HepG2 (cell line): ENCODE data around the gene PPP1R12C. TPM values are rescaled to one million over a fixed set of nuclear protein-coding genes. Genes with fewer than 3 reads are reported as not detected.
A peak's percentile ranks its signal among the peaks of the same experiment; 100 is the strongest.

Source experiments
- ATAC-seq: fragments of 200-7000 bp; cut with Tn5 transposase; 3 replicates; pipeline ENCODE4 v1.9.1; 2020; ENCODE audit warnings: mild to moderate bottlenecking, moderate library complexity
- BruUV-seq: library from RNA; stranded (reverse); fragments of 400-500 nt; replicated peaks from 2 replicates; lab custom pipeline; 2021; lab: Mats Ljungman, UMichigan
- CTCF ChIA-PET: fragments of 300-600 bp; formaldehyde crosslinking; extraction: SDS; loops from one replicate; lab custom pipeline; 2021; ENCODE audit warnings: low total read pairs, inconsistent platforms, low intra/inter-chr PET ratio; lab: Yijun Ruan, JAX
- POLR2A ChIA-PET: fragments of 350-600 bp; sonication (Branson Sonifier 250); formaldehyde crosslinking; loops from one replicate; lab custom pipeline; 2020; ENCODE audit warnings: antibody characterized with exemption, inconsistent platforms; lab: Yijun Ruan, JAX
- DNase-seq: peaks from one replicate; pipeline ENCODE4 v3.0.0-alpha.2; 2015; ENCODE audit warnings: low spot score
- FAIRE-seq: peaks from 3 replicates; lab custom pipeline; 2011; peaks lifted over from hg19 to GRCh38; lab: Jason Lieb, UNC
- H2AFZ ChIP-seq: one replicate; pipeline ENCODE4 v1.6.1; 2011; ENCODE audit warnings: low read length, inconsistent platforms
- H3K27ac ChIP-seq: fragments of 300-600 bp; 3 replicates; pipeline ENCODE4 v1.8.0; 2011; ENCODE audit warnings: mixed run types, mild to moderate bottlenecking, mixed read lengths, low read length, inconsistent platforms; ENCODE audit not compliant: insufficient read depth; ENCODE audit errors: extremely low read length
- H3K27me3 ChIP-seq, 2 experiments: fragments of 200-600 bp in 1 of 2; 2 replicates in 1 of 2; 3 replicates in 1 of 2; pipeline versions ENCODE4 v1.6.0 to v1.8.0; 2011; ENCODE audit warnings: low read length in 2 of 2, mild to moderate bottlenecking in 2 of 2, moderate library complexity in 2 of 2, inconsistent platforms in 1 of 2; ENCODE audit not compliant: insufficient read depth in 2 of 2, control insufficient read depth in 1 of 2
- H3K36me3 ChIP-seq, 2 experiments: fragments of 200-600 bp in 1 of 2; replicated peaks in 1 of 2; 2 replicates in 1 of 2; 3 replicates in 1 of 2; pipeline versions ENCODE4 v1.5.1 to v1.8.0; 2011; ENCODE audit warnings: low read length in 2 of 2, inconsistent platforms in 1 of 2; ENCODE audit not compliant: insufficient read depth in 2 of 2, control insufficient read depth in 1 of 2
- H3K4me1 ChIP-seq: 2 replicates; pipeline ENCODE4 v1.5.1; 2012; ENCODE audit warnings: low read length, inconsistent platforms; ENCODE audit not compliant: insufficient read depth
- H3K4me2 ChIP-seq: 2 replicates; pipeline ENCODE4 v1.6.0; 2011; ENCODE audit warnings: low read depth, low read length, inconsistent platforms
- H3K4me3 ChIP-seq, 3 experiments: fragments of 200-600 bp in 1 of 3; sonication (generic), shearing (Covaris generic) in 1 of 3; replicated peaks in 1 of 3; 2 replicates each; pipeline ENCODE4 v1.5.1; 2011 to 2016; ENCODE audit warnings: low read length in 3 of 3, inconsistent platforms in 2 of 3, low read depth in 2 of 3, mild to moderate bottlenecking in 2 of 3, control low read depth in 1 of 3, mixed read lengths in 1 of 3; ENCODE audit not compliant: insufficient read depth in 1 of 3
- H3K79me2 ChIP-seq: one replicate; pipeline ENCODE4 v1.6.1; 2011; ENCODE audit warnings: low read length, inconsistent platforms; ENCODE audit not compliant: insufficient read depth
- H3K9ac ChIP-seq: 2 replicates; pipeline ENCODE4 v1.6.0; 2011; ENCODE audit warnings: mild to moderate bottlenecking, low read depth, low read length, inconsistent platforms; ENCODE audit not compliant: insufficient read depth
- H3K9me3 ChIP-seq: 2 replicates; pipeline ENCODE4 v1.5.1; 2012; ENCODE audit warnings: mild to moderate bottlenecking, low read length
- H4K20me1 ChIP-seq: 2 replicates; pipeline ENCODE4 v1.6.0; 2011; ENCODE audit warnings: inconsistent platforms, mild to moderate bottlenecking, low read length, moderate library complexity; ENCODE audit not compliant: insufficient read depth
- KLF15 ChIP-seq: sonication (generic); formaldehyde crosslinking; IDR thresholded peaks from 2 replicates; pipeline ENCODE4 v1.8.1; 2023; ENCODE audit warnings: borderline replicate concordance, mild to moderate bottlenecking, inconsistent platforms, missing genetic modification reagents, mixed read lengths
- NCOA1 ChIP-seq: sonication (generic); formaldehyde crosslinking; IDR thresholded peaks from 2 replicates; pipeline ENCODE4 v1.9.0; 2021; ENCODE audit warnings: missing genetic modification reagents
- TCF7L2 ChIP-seq: IDR thresholded peaks from 2 replicates; pipeline ENCODE4 v1.6.1; 2011; ENCODE audit warnings: mild to moderate bottlenecking, low read depth, low read length, moderate library complexity
- ZFP91 ChIP-seq: sonication (generic); formaldehyde crosslinking; IDR thresholded peaks from 2 replicates; pipeline ENCODE4 v1.9.0; 2022; ENCODE audit warnings: missing genetic modification reagents, mild to moderate bottlenecking, borderline replicate concordance
- ZNF34 ChIP-seq: sonication (generic); formaldehyde crosslinking; IDR thresholded peaks from 2 replicates; pipeline ENCODE4 v1.4.0; 2020; ENCODE audit warnings: mild to moderate bottlenecking, missing genetic modification reagents, borderline replicate concordance
- ZNF644 ChIP-seq: IDR thresholded peaks from 2 replicates; pipeline ENCODE4 v1.6.1; 2016; ENCODE audit warnings: low read depth
- ZNF670 ChIP-seq: sonication (generic); formaldehyde crosslinking; IDR thresholded peaks from 2 replicates; pipeline ENCODE4 v1.8.0; 2022; ENCODE audit warnings: mild to moderate bottlenecking, missing genetic modification reagents, borderline replicate concordance
- WGBS: methylation state at CpG from one replicate; pipeline ENCODE4 v1.1.6; 2017; ENCODE audit warnings: low lambda C conversion rate; 5-methylcytosine and 5-hydroxymethylcytosine counted together
- in situ Hi-C: cut with HindIII; loops from 2 replicates; pipeline ENCODE4 v1.10.0; 2017; ENCODE audit warnings: low pct_unique_long_range_greater_than_20kb; ENCODE audit not compliant: extremely low pct_ligation_motif_present
- intact Hi-C: fragments of 100-400 bp; cut with micrococcal nuclease; formaldehyde crosslinking; loops from one replicate; pipeline ENCODE4 v1.10.0; 2022; ENCODE audit not compliant: unreplicated experiment
- polyA plus RNA-seq, 8 experiments: library from polyadenylated mRNA; depleted of rRNA in 3 of 8; stranded (reverse) in 7 of 8; unstranded in 1 of 8; fragments of >200 nt; fragmentation: Illumina TruSeq in 4 of 8; extraction: Trizol in 4 of 8; gene quantifications; 2 replicates each; pipeline versions ENCODE4 v1.2.1 to v1.2.3, GENCODE V29; 2011 to 2016; ENCODE audit warnings: low read depth in 4 of 8, missing spikeins in 1 of 8, mixed read lengths in 1 of 8; ENCODE audit not compliant: insufficient read depth in 1 of 8
- total RNA-seq, 5 experiments: library from RNA; depleted of rRNA; stranded (reverse); fragments of >200 nt; fragmentation: Illumina TruSeq; extraction: Trizol; gene quantifications; 2 replicates each; pipeline ENCODE4 v1.2.3, GENCODE V29; 2016; ENCODE audit warnings: low read depth in 1 of 5

PPP1R12C gene
- total and polyA plus RNA-seq, 2 of the 13 experiments (the other 11 are each of a cell fraction or from before 2014, with no cell fraction given), result 29.7 to 30.3 TPM

GRCh38 chr19:55141696-55142095 lies 24.3 kb upstream of the PPP1R12C start:
- WGBS, result 32% methylated on average over 18 of the region's 21 CpGs
- Histone ChIP-seq H3K27ac (no peak overlapping the region), H3K9ac (no peak overlapping the region), H3K36me3 (no peaks in the 10 kb centered on the region), H3K27me3 (peaks cover 0 to 14% of the 10 kb centered on the region in 2 experiments; a peak in 2 of 5 replicates), H3K79me2 (no peaks in the 10 kb centered on the region), H3K4me2 (peak overlapping the region; percentile 23; the same call in 1 of the 2 replicates), H3K4me3 (peak overlapping the region in 1 of 3 experiments; percentile 25; a peak in 1 of 6 replicates), H3K4me1 (0 out of 2 replicates have a peak, but pooled peaks cover 7% of the 10 kb centered on the region), H3K9me3 (no peaks in the 10 kb centered on the region), H2AFZ (no peak overlapping the region), H4K20me1 (no peaks in the 10 kb centered on the region)
- FAIRE-seq (no peak), ATAC-seq (0 out of 3 replicates have a peak, but pooled peaks have one; percentile 10), DNase-seq (no peak)
- ChIA-PET POLR2A (interaction anchor here (1.0 to 1.2 kb wide), 2 partner anchors 65 to 266 kb away, joined by 3 to 5 read pairs; partner anchors contain the start of gene UBE2S), CTCF (interaction anchor here (0.8 to 2.2 kb wide), 7 partner anchors 17 to 362 kb away, joined by 3 to 15 read pairs (median 4); partner anchors contain the start of gene DNAAF3)
- BruUV-seq, result no TSS peak
- intact Hi-C loops (loop anchor here (2.0 to 5.0 kb wide), 2 partner anchors 19 to 276 kb away; no protein-coding TSS in a partner anchor), in situ Hi-C loops (no loop called here)
- TF ChIP-seq TCF7L2, result no peak
- no peak for TF ChIP-seq ZNF670
- TF ChIP-seq NCOA1 (CRISPR knock-in tag), result no peak
- no peak for TF ChIP-seq ZNF644
- TF ChIP-seq ZFP91 (CRISPR knock-in tag), result 0 out of 2 replicates have a peak, but pooled peaks have one; percentile 10
- TF ChIP-seq ZNF34, result no peak
- TF ChIP-seq KLF15 (CRISPR knock-in tag), result no peak
